Heart right ventricle (tissue), 16 donors: ENCODE data around the gene ENTREP3. TPM values are rescaled to one million over a fixed set of nuclear protein-coding genes. Genes with fewer than 3 reads are reported as not detected.

Experiments
- ATAC-seq, 8 donors: fragments of 200-7000 bp; cut with Tn5 transposase; one replicate each; pipeline ENCODE4 v1.9.1; 2020; ENCODE audit warnings: mild to moderate bottlenecking in 8 of 8, moderate library complexity in 8 of 8, moderate number of reproducible peaks in 1 of 8
- DNase-seq, 2 donors: peaks; one replicate each; pipeline ENCODE4 v3.0.0-alpha.2; 2020
- H3K27ac ChIP-seq, 10 donors: fragments of 200-600 bp; sonication (generic) in 2 of 10; one replicate each; pipeline versions ENCODE4 v1.5.0 to v1.8.0; 2020 to 2022; ENCODE audit warnings: mild to moderate bottlenecking in 3 of 10
- H3K27me3 ChIP-seq, 7 donors: fragments of 200-600 bp; one replicate each; pipeline ENCODE4 v1.8.0; 2021 to 2022; ENCODE audit warnings: mild to moderate bottlenecking in 2 of 7
- H3K36me3 ChIP-seq, 9 donors: fragments of 200-600 bp; sonication (generic) in 1 of 9; one replicate each; pipeline versions ENCODE4 v1.5.0 to v1.8.0; 2020 to 2022; ENCODE audit warnings: mild to moderate bottlenecking in 2 of 9
- H3K4me1 ChIP-seq, 9 donors: fragments of 200-600 bp; sonication (generic) in 1 of 9; one replicate each; pipeline versions ENCODE4 v1.5.0 to v1.8.0; 2020 to 2022; ENCODE audit warnings: mild to moderate bottlenecking in 4 of 9
- H3K4me3 ChIP-seq, 10 donors: fragments of 200-600 bp; sonication (generic) in 2 of 10; one replicate each; pipeline versions ENCODE4 v1.5.0 to v1.8.0; 2020 to 2022; ENCODE audit warnings: mild to moderate bottlenecking in 7 of 10, moderate library complexity in 2 of 10
- H3K9me3 ChIP-seq, 11 donors: fragments of 200-600 bp in 10 of 11; sonication (generic) in 2 of 11; one replicate each; pipeline versions ENCODE4 v1.5.0 to v1.8.0; 2013 to 2022; ENCODE audit warnings: mild to moderate bottlenecking in 2 of 11, control low read depth in 1 of 11, moderate library complexity in 1 of 11
- WGBS, 2 donors: extraction: QIAGEN DNeasy Blood & Tissue Kit; methylation state at CpG; one replicate each; pipeline ENCODE4 v1.1.7; 2013; ENCODE audit warnings: inconsistent platforms in 1 of 2; 5-methylcytosine and 5-hydroxymethylcytosine counted together
- intact Hi-C, 10 donors: fragments of 100-400 bp; cut with DNase I; formaldehyde crosslinking; loops; one replicate each; pipeline versions ENCODE4 v1.11.1 to v1.14.2; 2022
- polyA plus RNA-seq, 2 donors: library from polyadenylated mRNA; stranded (reverse); fragments of 200-250 nt; gene quantifications; one replicate each; pipeline ENCODE4 v1.2.3, GENCODE V29; 2013
- total RNA-seq, 10 donors: library from RNA; stranded (reverse); fragmentation: NEBNext Ultra II Directional in 3 of 10; extraction: Animal tissue kit (Norgen Biotek cat#: 25700) in 3 of 10; gene quantifications; one replicate each; pipeline versions ENCODE4 v1.2.1 to v1.2.4, GENCODE V29; 2021 to 2023
- TF ChIP-seq, protein P1 (sequence below), 9 donors: fragments of 200-600 bp; sonication (generic) in 2 of 9; IDR thresholded peaks; one replicate each; pipeline versions ENCODE4 v1.5.0 to v1.8.0; 2021 to 2022; ENCODE audit warnings: antibody characterized with exemption in 9 of 9, mild to moderate bottlenecking in 5 of 9, moderate library complexity in 1 of 9
- donor health status: Arrhythmogenic right ventricular cardiomyopathy.
- donor health status: ischemic (EF 13 %, LVEDD 7.1; RV severe dilation, severe dysfunction).
- donor health status: healthy with polysubstance abuse.
- donor health status: DM: no; HTN: yes; CAD: no.
- donor health status: DM: no; HTN: no; CAD: no.
- donor health status: ischemic (EF 25% LVEDD 6.9; RV normal size, moderate dysfunction).
- donor health status: ischemic (EF 25% LVEDD 5.7; RV mildly dilated, moderate dysfunction).
- donor health status: healthy.
- donor health status: DM: yes; HTN: yes; CAD: no.
- donor health status: Ischemic cardiomyopathy.
- donor health status: ischemic (EF 35%, LVEDD 5.7; RV mildly dilated, moderate dysfunction).
- donor health status: nonischemic (EF 11% LVEDD 7.7; RV severe dilation, severe dysfunction).
- donor health status: DM: yes; HTN: yes; CAD: no.
- donor health status: PGD.
- donor health status: ischemic (EF 29% LVEDD 5.4; RV normal size, mild dysfunction).
- donor health status: nonischemic (EF 23%, LVEDD 6.1; RV moderate dilation, normal function).

The ENTREP3 gene
- total and polyA plus RNA-seq, 12 donors = 7.1 to 21.0 (median 11.3) TPM

DNA sequence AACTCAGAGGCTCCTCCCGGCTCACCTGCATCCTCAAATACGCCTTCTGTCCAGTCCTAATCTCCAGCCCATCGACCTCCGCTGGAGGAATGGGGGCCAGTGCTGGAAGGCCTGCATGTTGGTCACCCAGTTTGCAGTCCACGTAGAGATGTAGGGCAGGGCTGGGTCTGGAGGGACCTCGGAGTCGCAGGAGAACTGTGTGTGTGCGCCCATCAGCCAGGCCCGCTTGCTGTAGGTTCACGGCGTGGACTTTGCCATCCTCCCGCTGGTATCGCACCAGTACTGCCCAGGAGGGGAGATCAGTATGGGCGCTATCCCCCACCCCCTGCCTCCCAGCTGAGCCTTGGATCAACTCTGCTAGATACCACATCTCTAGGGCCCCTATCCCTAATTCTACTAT, 50.2 kb downstream of the ENTREP3 start:
- no peak overlapping the region for H3K27ac ChIP-seq
- H3K4me1 ChIP-seq = peaks cover 9 to 30% (median 27%) of the 10 kb centered on the region in 9 donors
- no peaks in the 10 kb centered on the region for H3K9me3 ChIP-seq
- WGBS, 2 donors = 93 to 94% methylated on average over 14 of the region's 14 CpGs
- H3K27me3 ChIP-seq = no peaks in the 10 kb centered on the region
- TF ChIP-seq, protein P1, sequence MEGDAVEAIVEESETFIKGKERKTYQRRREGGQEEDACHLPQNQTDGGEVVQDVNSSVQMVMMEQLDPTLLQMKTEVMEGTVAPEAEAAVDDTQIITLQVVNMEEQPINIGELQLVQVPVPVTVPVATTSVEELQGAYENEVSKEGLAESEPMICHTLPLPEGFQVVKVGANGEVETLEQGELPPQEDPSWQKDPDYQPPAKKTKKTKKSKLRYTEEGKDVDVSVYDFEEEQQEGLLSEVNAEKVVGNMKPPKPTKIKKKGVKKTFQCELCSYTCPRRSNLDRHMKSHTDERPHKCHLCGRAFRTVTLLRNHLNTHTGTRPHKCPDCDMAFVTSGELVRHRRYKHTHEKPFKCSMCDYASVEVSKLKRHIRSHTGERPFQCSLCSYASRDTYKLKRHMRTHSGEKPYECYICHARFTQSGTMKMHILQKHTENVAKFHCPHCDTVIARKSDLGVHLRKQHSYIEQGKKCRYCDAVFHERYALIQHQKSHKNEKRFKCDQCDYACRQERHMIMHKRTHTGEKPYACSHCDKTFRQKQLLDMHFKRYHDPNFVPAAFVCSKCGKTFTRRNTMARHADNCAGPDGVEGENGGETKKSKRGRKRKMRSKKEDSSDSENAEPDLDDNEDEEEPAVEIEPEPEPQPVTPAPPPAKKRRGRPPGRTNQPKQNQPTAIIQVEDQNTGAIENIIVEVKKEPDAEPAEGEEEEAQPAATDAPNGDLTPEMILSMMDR (IDR thresholded peaks at IDR 0.05) = no peak
- peaks cover 0 to 8% (median 0%) of the 10 kb centered on the region in 9 donors for H3K36me3 ChIP-seq
- intact Hi-C loops = loop anchor here in 5 of 10 donors (5.0 to 10.0 kb wide), 4 partner anchors 37 to 390 kb away; partner anchors contain the start of gene RUSC1 (in 2 of the 5)
- no peak overlapping the region for H3K4me3 ChIP-seq
- no peak for ATAC-seq
- no peak for DNase-seq

- H3K36me3 ChIP-seq = peaks cover 0 to 14% (median 0%) of the 10 kb centered on the region in 9 donors
- TF ChIP-seq, protein P1 (IDR thresholded peaks at IDR 0.05) = no peak
- H3K4me3 ChIP-seq = no peak overlapping the region
- no peak for ATAC-seq
- 91 to 92% methylated on average over 19 of the region's 19 CpGs for WGBS, 2 donors
- no peak for DNase-seq
- H3K4me1 ChIP-seq = peaks cover 4 to 17% (median 15%) of the 10 kb centered on the region in 9 donors
- intact Hi-C loops = loop anchor here in 1 of 10 donors (10.0 kb wide), 1 partner anchor 392 kb away; no protein-coding TSS in a partner anchor
- H3K9me3 ChIP-seq = no peaks in the 10 kb centered on the region
- H3K27me3 ChIP-seq = no peaks in the 10 kb centered on the region
- no peak overlapping the region for H3K27ac ChIP-seq
Observed at GRCh38 chr1:155202731-155203515, 52.4 kb downstream of the ENTREP3 start.

GRCh38 chr1:155202198-155202597, 53.1 kb downstream of the ENTREP3 start:
- 93 to 97% methylated on average over 7 of the region's 7 CpGs for WGBS, 2 donors
- ATAC-seq = no peak
- Histone ChIP-seq H3K36me3 (peaks cover 0 to 19% (median 0%) of the 10 kb centered on the region in 9 donors), H3K4me3 (no peak overlapping the region), H3K4me1 (peaks cover 0 to 10% (median 7%) of the 10 kb centered on the region in 9 donors), H3K27ac (no peak overlapping the region), H3K27me3 (no peaks in the 10 kb centered on the region), H3K9me3 (no peaks in the 10 kb centered on the region)
- intact Hi-C loops = loop anchor here in 1 of 10 donors (10.0 kb wide), 1 partner anchor 393 kb away; no protein-coding TSS in a partner anchor
- no peak for DNase-seq
- TF ChIP-seq, protein P1 (IDR thresholded peaks at IDR 0.05) = no peak

- ATAC-seq (no peak), DNase-seq (no peak)
- no peaks in the 10 kb centered on the region for H3K9me3 ChIP-seq
- intact Hi-C loops = loop anchor here in 1 of 10 donors (10.0 kb wide), 1 partner anchor 394 kb away; no protein-coding TSS in a partner anchor
- TF ChIP-seq, protein P1 (IDR thresholded peaks at IDR 0.05) = no peak
- H3K27ac ChIP-seq = no peak overlapping the region
- H3K4me1 ChIP-seq = peaks cover 0 to 4% (median 0%) of the 10 kb centered on the region in 9 donors
- 91 to 92% methylated on average over 5 of the region's 5 CpGs for WGBS, 2 donors
- H3K36me3 ChIP-seq = peaks cover 0 to 24% (median 0%) of the 10 kb centered on the region in 9 donors
- no peak overlapping the region for H3K4me3 ChIP-seq
- H3K27me3 ChIP-seq = no peaks in the 10 kb centered on the region
Observed at GRCh38 chr1:155200920-155201319, 54.4 kb downstream of the ENTREP3 start.
